Measurements from ENCODE around the gene TMEM259.

Gene TMEM259

GRCh38 chr19:964761-965694, 55.9 kb downstream of the TMEM259 start:
- no peak overlapping the region for H3K4me3 ChIP-seq (ENCODE audit: low read depth, low read length)
- H3K27ac ChIP-seq, result no peak overlapping the region
- H3K9ac ChIP-seq, result no peak overlapping the region
- TF ChIP-seq, protein P1, sequence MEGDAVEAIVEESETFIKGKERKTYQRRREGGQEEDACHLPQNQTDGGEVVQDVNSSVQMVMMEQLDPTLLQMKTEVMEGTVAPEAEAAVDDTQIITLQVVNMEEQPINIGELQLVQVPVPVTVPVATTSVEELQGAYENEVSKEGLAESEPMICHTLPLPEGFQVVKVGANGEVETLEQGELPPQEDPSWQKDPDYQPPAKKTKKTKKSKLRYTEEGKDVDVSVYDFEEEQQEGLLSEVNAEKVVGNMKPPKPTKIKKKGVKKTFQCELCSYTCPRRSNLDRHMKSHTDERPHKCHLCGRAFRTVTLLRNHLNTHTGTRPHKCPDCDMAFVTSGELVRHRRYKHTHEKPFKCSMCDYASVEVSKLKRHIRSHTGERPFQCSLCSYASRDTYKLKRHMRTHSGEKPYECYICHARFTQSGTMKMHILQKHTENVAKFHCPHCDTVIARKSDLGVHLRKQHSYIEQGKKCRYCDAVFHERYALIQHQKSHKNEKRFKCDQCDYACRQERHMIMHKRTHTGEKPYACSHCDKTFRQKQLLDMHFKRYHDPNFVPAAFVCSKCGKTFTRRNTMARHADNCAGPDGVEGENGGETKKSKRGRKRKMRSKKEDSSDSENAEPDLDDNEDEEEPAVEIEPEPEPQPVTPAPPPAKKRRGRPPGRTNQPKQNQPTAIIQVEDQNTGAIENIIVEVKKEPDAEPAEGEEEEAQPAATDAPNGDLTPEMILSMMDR (IDR thresholded peaks at IDR 0.05), result no peak
- H3K79me2 ChIP-seq, result peaks cover under 1% of the 10 kb centered on the region
- no peaks in the 10 kb centered on the region for H3K36me3 ChIP-seq (ENCODE audit: control insufficient read depth, insufficient read depth, low read length)
- H3K4me1 ChIP-seq, result no peaks in the 10 kb centered on the region
- no peaks in the 10 kb centered on the region for H3K27me3 ChIP-seq (ENCODE audit: control insufficient read depth, insufficient read depth, low read length)
- H2AFZ ChIP-seq, result no peak overlapping the region
- no peak overlapping the region for H3K4me2 ChIP-seq (ENCODE audit: low read length)
- H3K9me3 ChIP-seq (ENCODE audit: control insufficient read depth, low read length), result no peaks in the 10 kb centered on the region

DNA sequence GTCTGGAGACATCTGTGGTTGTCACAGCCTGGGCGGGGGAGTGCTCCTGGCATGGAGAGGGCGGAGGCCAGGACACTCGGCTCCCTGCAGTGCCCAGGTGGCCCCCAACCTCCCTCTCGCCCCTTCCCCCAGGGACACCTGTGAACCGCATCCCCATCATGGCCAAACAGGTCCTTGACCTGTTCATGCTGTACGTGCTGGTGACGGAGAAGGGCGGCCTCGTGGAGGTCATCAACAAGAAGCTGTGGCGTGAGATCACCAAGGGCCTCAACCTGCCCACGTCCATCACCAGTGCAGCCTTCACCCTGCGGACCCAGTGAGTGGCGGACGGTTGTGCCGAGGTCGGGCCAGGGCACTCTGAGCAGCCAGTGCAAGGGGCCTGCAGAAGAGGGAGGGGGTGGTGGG, 56.8 kb downstream of the TMEM259 start:
- H3K79me2 ChIP-seq, result peaks cover 2% of the 10 kb centered on the region
- H3K27ac ChIP-seq, result no peak overlapping the region
- no peak overlapping the region for H3K4me2 ChIP-seq (ENCODE audit: low read length)
- no peaks in the 10 kb centered on the region for H3K27me3 ChIP-seq (ENCODE audit: control insufficient read depth, insufficient read depth, low read length)
- no peaks in the 10 kb centered on the region for H3K36me3 ChIP-seq (ENCODE audit: control insufficient read depth, insufficient read depth, low read length)
- H2AFZ ChIP-seq, result no peak overlapping the region
- no peak overlapping the region for H3K9ac ChIP-seq
- no peaks in the 10 kb centered on the region for H3K9me3 ChIP-seq (ENCODE audit: control insufficient read depth, low read length)
- no peak overlapping the region for H3K4me3 ChIP-seq (ENCODE audit: low read depth, low read length)
- H3K4me1 ChIP-seq, result no peaks in the 10 kb centered on the region
- TF ChIP-seq, protein P1 (IDR thresholded peaks at IDR 0.05), result no peak

DNA sequence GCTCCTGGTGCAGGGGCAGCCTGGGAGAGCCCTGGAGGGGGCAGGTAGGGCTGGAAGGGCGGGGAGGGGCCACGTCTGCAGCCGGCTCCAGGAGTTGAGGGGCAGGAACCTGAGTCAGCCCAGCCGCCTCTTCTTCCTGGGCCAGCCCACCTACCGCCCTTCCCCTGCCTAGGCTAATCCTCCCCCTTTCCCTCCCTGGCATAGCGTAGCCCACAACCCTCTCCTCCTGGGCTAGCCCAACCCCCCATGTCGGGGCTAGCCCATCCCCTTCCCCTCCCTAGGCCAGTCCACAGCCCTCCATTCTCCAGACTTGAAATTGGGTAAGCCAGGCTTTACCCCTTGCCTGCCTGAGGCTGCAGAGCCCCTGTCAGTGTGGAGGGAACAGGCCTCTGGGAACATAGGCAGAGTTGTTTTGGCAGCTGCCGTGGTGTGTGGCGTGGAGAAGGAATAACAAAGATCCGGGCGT, 57.4 kb downstream of the TMEM259 start:
- Histone ChIP-seq H3K4me1 (no peaks in the 10 kb centered on the region), H3K9ac (no peak overlapping the region), H3K36me3 (ENCODE audit: control insufficient read depth, insufficient read depth, low read length) (no peaks in the 10 kb centered on the region), H3K27ac (no peak overlapping the region), H2AFZ (no peak overlapping the region), H3K4me2 (ENCODE audit: low read length) (no peak overlapping the region), H3K9me3 (ENCODE audit: control insufficient read depth, low read length) (no peaks in the 10 kb centered on the region), H3K4me3 (ENCODE audit: low read depth, low read length) (no peak overlapping the region), H3K27me3 (ENCODE audit: control insufficient read depth, insufficient read depth, low read length) (no peaks in the 10 kb centered on the region), H3K79me2 (peaks cover 2% of the 10 kb centered on the region)
- TF ChIP-seq, protein P1 (IDR thresholded peaks at IDR 0.05), result no peak

DNA sequence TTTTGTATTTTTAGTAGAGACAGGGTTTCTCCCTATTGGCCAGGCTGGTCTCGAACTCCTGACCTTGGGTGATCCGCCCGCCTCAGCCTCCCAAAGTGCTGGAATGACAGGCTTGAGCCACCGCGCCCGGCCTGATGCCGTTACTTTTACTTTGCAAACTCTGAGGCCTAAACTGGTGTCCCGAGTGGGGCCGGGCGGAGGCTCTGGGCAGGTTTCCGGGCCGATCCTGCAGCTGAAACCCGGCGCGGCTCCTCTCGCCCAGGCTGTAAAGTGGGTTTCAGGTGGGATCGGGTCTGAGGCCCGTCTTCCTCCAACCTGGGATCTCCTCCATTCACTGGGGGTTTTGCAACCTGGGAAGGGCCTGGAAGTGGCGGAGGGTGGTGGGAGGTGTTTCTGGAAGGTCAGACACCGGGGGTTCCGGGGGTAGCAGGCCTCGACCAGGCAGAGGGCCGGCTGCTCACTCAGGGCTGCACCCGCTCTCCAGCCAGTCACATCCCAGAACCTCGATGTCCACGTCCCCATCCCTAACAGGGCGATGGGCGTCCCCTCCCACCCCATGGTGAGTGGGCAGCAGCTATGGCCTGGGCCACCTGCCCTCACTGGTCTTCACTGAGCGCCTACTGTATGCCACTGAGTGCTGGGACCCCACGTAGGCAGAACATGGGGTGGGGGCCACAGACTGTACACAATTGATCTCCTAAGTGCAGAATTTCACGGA, 58.1 kb downstream of the TMEM259 start:
- TF ChIP-seq, protein P1 (IDR thresholded peaks at IDR 0.05), result no peak
- no peak overlapping the region for H3K4me3 ChIP-seq (ENCODE audit: low read depth, low read length)
- H3K79me2 ChIP-seq, result peaks cover 2% of the 10 kb centered on the region
- no peaks in the 10 kb centered on the region for H3K36me3 ChIP-seq (ENCODE audit: control insufficient read depth, insufficient read depth, low read length)
- no peaks in the 10 kb centered on the region for H3K9me3 ChIP-seq (ENCODE audit: control insufficient read depth, low read length)
- H3K4me2 ChIP-seq (ENCODE audit: low read length), result no peak overlapping the region
- H3K4me1 ChIP-seq, result no peaks in the 10 kb centered on the region
- no peak overlapping the region for H3K27ac ChIP-seq
- H3K27me3 ChIP-seq (ENCODE audit: control insufficient read depth, insufficient read depth, low read length), result no peaks in the 10 kb centered on the region
- H2AFZ ChIP-seq, result no peak overlapping the region
- H3K9ac ChIP-seq, result no peak overlapping the region
